Endothelial cell of umbilical vein (primary cell): Measurements from ENCODE around the gene RAB3IL1. TPM values are rescaled to one million over a fixed set of nuclear protein-coding genes. Genes with fewer than 3 reads are reported as not detected.

Experiments used
- BruUV-seq: library from RNA; stranded (reverse); fragments of 400-500 nt; replicated peaks from 2 replicates; lab custom pipeline; 2021; lab: Mats Ljungman, UMichigan
- CTCF ChIA-PET: fragments of 300-600, 350-600 bp; sonication (Branson Sonifier 250); formaldehyde crosslinking; loops from one replicate; lab custom pipeline; 2021; ENCODE audit warnings: antibody characterized with exemption, inconsistent platforms; lab: Charles Lee
- POLR2A ChIA-PET: fragments of 300-600, 350-600 bp; sonication (Branson Sonifier 250); formaldehyde crosslinking; loops from one replicate; lab custom pipeline; 2021; ENCODE audit warnings: antibody characterized with exemption, inconsistent platforms; lab: Charles Lee
- DNase-seq: peaks from one replicate; pipeline ENCODE4 v3.0.0-alpha.2; 2011; ENCODE audit warnings: low read depth, low spot score
- FAIRE-seq: peaks from 2 replicates; lab custom pipeline; 2011; peaks lifted over from hg19 to GRCh38; lab: Jason Lieb, UNC
- H2AFZ ChIP-seq: 2 replicates; pipeline ENCODE4 v1.6.0; 2012; ENCODE audit warnings: low read depth, low read length, control low read depth, inconsistent platforms
- H3K27ac ChIP-seq: 2 replicates; pipeline ENCODE4 v1.5.1; 2011; ENCODE audit warnings: low read depth, mild to moderate bottlenecking, control low read depth, low read length, moderate library complexity; ENCODE audit not compliant: insufficient read depth
- H3K27me3 ChIP-seq, 2 experiments: 2 replicates each; pipeline versions ENCODE4 v1.6.0 to v1.6.1; 2011; ENCODE audit warnings: low read length in 2 of 2, mixed read lengths in 1 of 2; ENCODE audit not compliant: control insufficient read depth in 2 of 2, insufficient read depth in 2 of 2
- H3K36me3 ChIP-seq, 2 experiments: 2 replicates in 1 of 2; 3 replicates in 1 of 2; pipeline ENCODE4 v1.5.1; 2011; ENCODE audit warnings: low read length in 2 of 2, mild to moderate bottlenecking in 1 of 2, moderate library complexity in 1 of 2; ENCODE audit not compliant: control insufficient read depth in 2 of 2, insufficient read depth in 2 of 2; ENCODE audit errors: extremely low read depth in 1 of 2
- H3K4me1 ChIP-seq: 3 replicates; pipeline ENCODE4 v1.5.1; 2011; ENCODE audit warnings: mild to moderate bottlenecking, low read length; ENCODE audit not compliant: control insufficient read depth, insufficient read depth; ENCODE audit errors: extremely low read depth
- H3K4me2 ChIP-seq: 2 replicates; pipeline ENCODE4 v1.6.1; 2011; ENCODE audit warnings: low read length, control low read depth, mixed read lengths; ENCODE audit not compliant: insufficient read depth
- H3K4me3 ChIP-seq, 3 experiments: fragments of 200-600 bp in 1 of 3; sonication (generic), shearing (Covaris generic) in 1 of 3; replicated peaks in 1 of 3; 2 replicates each; pipeline ENCODE4 v1.5.1; 2011 to 2016; ENCODE audit warnings: control low read depth in 3 of 3, low read length in 3 of 3, mild to moderate bottlenecking in 2 of 3, inconsistent platforms in 1 of 3, low read depth in 1 of 3, moderate library complexity in 1 of 3; ENCODE audit not compliant: insufficient read depth in 1 of 3
- H3K79me2 ChIP-seq: 2 replicates; pipeline ENCODE4 v1.6.0; 2012; ENCODE audit warnings: low read length, inconsistent platforms; ENCODE audit not compliant: control insufficient read depth, insufficient read depth
- H3K9ac ChIP-seq: replicated peaks from 2 replicates; pipeline ENCODE3; 2011; ENCODE audit warnings: low read length, control low read depth; ENCODE audit not compliant: insufficient read depth; ENCODE audit errors: extremely low read depth
- H3K9me1 ChIP-seq: replicated peaks from 3 replicates; pipeline ENCODE4 v1.6.0; 2011; ENCODE audit warnings: mild to moderate bottlenecking, low read length; ENCODE audit not compliant: control insufficient read depth, insufficient read depth; ENCODE audit errors: extremely low read depth
- H3K9me3 ChIP-seq: replicated peaks from 2 replicates; pipeline ENCODE4 v1.5.1; 2012; ENCODE audit warnings: low read length, inconsistent platforms; ENCODE audit not compliant: control insufficient read depth, insufficient read depth
- H4K20me1 ChIP-seq: replicated peaks from 2 replicates; pipeline ENCODE3; 2011; ENCODE audit warnings: mild to moderate bottlenecking, low read length; ENCODE audit not compliant: control insufficient read depth, insufficient read depth; ENCODE audit errors: extremely low read depth
- EZH2 ChIP-seq: IDR thresholded peaks from 2 replicates; pipeline ENCODE4 v1.6.1; 2012; ENCODE audit warnings: borderline replicate concordance, low read depth, mild to moderate bottlenecking, moderate library complexity, low read length, inconsistent platforms; ENCODE audit not compliant: severe bottlenecking
- FOS ChIP-seq: IDR thresholded peaks from 2 replicates; pipeline ENCODE4 v1.6.1; 2011; ENCODE audit warnings: mild to moderate bottlenecking, low read length, moderate library complexity, borderline replicate concordance; ENCODE audit not compliant: insufficient read depth
- GATA2 ChIP-seq: IDR thresholded peaks from 2 replicates; pipeline ENCODE4 v1.7.0; 2011; ENCODE audit warnings: low read depth, mild to moderate bottlenecking, moderate library complexity, mixed read lengths, low read length; ENCODE audit not compliant: insufficient read length, insufficient read depth
- JUN ChIP-seq: IDR thresholded peaks from 2 replicates; pipeline ENCODE4 v1.6.1; 2011; ENCODE audit warnings: borderline replicate concordance, low read depth; ENCODE audit not compliant: insufficient read length, insufficient read depth
- MYC ChIP-seq: IDR thresholded peaks from one replicate; pipeline ENCODE4 v1.6.1; 2011; ENCODE audit warnings: mild to moderate bottlenecking, low read depth, low read length
- POLR2A ChIP-seq: IDR thresholded peaks from 2 replicates; pipeline ENCODE4 v1.6.1; 2012; ENCODE audit warnings: low read depth, mild to moderate bottlenecking, control low read depth, low read length
- dilution Hi-C: fragments of 300-500 bp; cut with MboI; formaldehyde crosslinking; loops from one replicate; pipeline ENCODE4 v1.15.0; 2019; ENCODE audit warnings: low sequenced_read_pairs; ENCODE audit not compliant: extremely low pct_ligation_motif_present
- intact Hi-C: fragments of 100-400 bp; cut with micrococcal nuclease; formaldehyde crosslinking; loops from one replicate; pipeline ENCODE4 v1.10.0; 2022
- polyA plus RNA-seq, 4 experiments: library from polyadenylated mRNA; depleted of rRNA in 3 of 4; stranded (reverse) in 3 of 4; unstranded in 1 of 4; fragments of >200 nt; gene quantifications; 2 replicates each; pipeline versions ENCODE4 v1.2.1 to v1.2.3, GENCODE V29; 2011 to 2012; ENCODE audit warnings: missing spikeins in 1 of 4
- total RNA-seq: library from RNA; stranded (reverse); gene quantifications from 2 replicates; pipeline ENCODE4 v1.2.3, GENCODE V29; 2021
- TF ChIP-seq, protein P1 (sequence below): IDR thresholded peaks from 2 replicates; pipeline ENCODE4 v1.6.1; 2011; ENCODE audit not compliant: insufficient read depth, insufficient read length

Gene RAB3IL1
- total and polyA plus RNA-seq, 2 donors (not counting 3 experiments of a cell fraction or from before 2014, with no cell fraction given): 1.8 to 3.6 TPM

GRCh38 chr11:61895718-61896059, 21.7 kb downstream of the RAB3IL1 start:
- Histone ChIP-seq H2AFZ (no peak overlapping the region), H3K4me3 (no peak overlapping the region), H3K27ac (no peak overlapping the region), H3K36me3 (no peaks in the 10 kb centered on the region), H3K4me1 (peaks cover 3% of the 10 kb centered on the region), H3K27me3 (no peaks in the 10 kb centered on the region), H3K9ac (no peak overlapping the region), H3K9me3 (no peaks in the 10 kb centered on the region), H3K4me2 (no peak overlapping the region), H3K9me1 (no peaks in the 10 kb centered on the region), H4K20me1 (no peaks in the 10 kb centered on the region), H3K79me2 (peaks cover 2% of the 10 kb centered on the region)
- BruUV-seq: no TSS peak
- no peak for FAIRE-seq
- POLR2A ChIA-PET: no interaction called here
- DNase-seq: no peak
- dilution Hi-C loops: no loop called here
- CTCF ChIA-PET: interaction anchor here (5.3 to 16.0 kb wide), 5 partner anchors 24 to 213 kb away, joined by 64 to 416 read pairs (median 276); no protein-coding TSS in a partner anchor
- intact Hi-C loops: no loop called here
- TF ChIP-seq GATA2: no peak
- TF ChIP-seq, protein P1, sequence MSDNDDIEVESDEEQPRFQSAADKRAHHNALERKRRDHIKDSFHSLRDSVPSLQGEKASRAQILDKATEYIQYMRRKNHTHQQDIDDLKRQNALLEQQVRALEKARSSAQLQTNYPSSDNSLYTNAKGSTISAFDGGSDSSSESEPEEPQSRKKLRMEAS: no peak
- TF ChIP-seq FOS: no peak
- TF ChIP-seq EZH2: no peak
- TF ChIP-seq MYC: no peak
- no peak for TF ChIP-seq JUN

GRCh38 chr11:61895046-61895717, 22.2 kb downstream of the RAB3IL1 start:
- no peak for DNase-seq
- no TSS peak for BruUV-seq
- CTCF ChIA-PET: interaction anchor here (5.3 to 16.0 kb wide), 5 partner anchors 23 to 214 kb away, joined by 64 to 416 read pairs (median 276); no protein-coding TSS in a partner anchor
- no peak overlapping the region for H2AFZ ChIP-seq
- TF ChIP-seq, protein P1: no peak
- TF ChIP-seq MYC (no peak), JUN (no peak), POLR2A (no peak), FOS (no peak)
- dilution Hi-C loops (no loop called here), intact Hi-C loops (no loop called here)
- H3K9me1 ChIP-seq: no peaks in the 10 kb centered on the region
- no peaks in the 10 kb centered on the region for H3K27me3 ChIP-seq
- H3K9ac ChIP-seq: no peak overlapping the region
- H4K20me1 ChIP-seq: no peaks in the 10 kb centered on the region
- H3K9me3 ChIP-seq: no peaks in the 10 kb centered on the region
- H3K4me2 ChIP-seq: no peak overlapping the region
- FAIRE-seq: no peak
- peaks cover 6% of the 10 kb centered on the region for H3K4me1 ChIP-seq
- POLR2A ChIA-PET: no interaction called here
- no peaks in the 10 kb centered on the region for H3K36me3 ChIP-seq
- H3K79me2 ChIP-seq: peaks cover 7% of the 10 kb centered on the region
- H3K27ac ChIP-seq: no peak overlapping the region
- no peak overlapping the region for H3K4me3 ChIP-seq
